Hematopoietic multipotent progenitor cell (in vitro differentiated cells): ENCODE results near the gene PRKCSH. TPM values are rescaled to one million over a fixed set of nuclear protein-coding genes. Genes with fewer than 3 reads are reported as not detected.

ENCODE experiments used
- DNase-seq, 3 donors: peaks; one replicate each; pipeline ENCODE4 v3.0.0-alpha.2; 2011 to 2015; ENCODE audit warnings: low read depth in 2 of 3, low spot score in 2 of 3
- small RNA-seq: library from RNA; depleted of rRNA; stranded (forward); fragments of <200 nt; gene quantifications from one replicate; pipeline ENCODE3, GENCODE V24; 2012
- total RNA-seq: library from RNA; depleted of rRNA; stranded (reverse); fragments of >200 nt; gene quantifications from one replicate; pipeline ENCODE4 v1.2.3, GENCODE V29; 2012

Gene PRKCSH
- total RNA-seq, 1 donor = 221 TPM

DNA sequence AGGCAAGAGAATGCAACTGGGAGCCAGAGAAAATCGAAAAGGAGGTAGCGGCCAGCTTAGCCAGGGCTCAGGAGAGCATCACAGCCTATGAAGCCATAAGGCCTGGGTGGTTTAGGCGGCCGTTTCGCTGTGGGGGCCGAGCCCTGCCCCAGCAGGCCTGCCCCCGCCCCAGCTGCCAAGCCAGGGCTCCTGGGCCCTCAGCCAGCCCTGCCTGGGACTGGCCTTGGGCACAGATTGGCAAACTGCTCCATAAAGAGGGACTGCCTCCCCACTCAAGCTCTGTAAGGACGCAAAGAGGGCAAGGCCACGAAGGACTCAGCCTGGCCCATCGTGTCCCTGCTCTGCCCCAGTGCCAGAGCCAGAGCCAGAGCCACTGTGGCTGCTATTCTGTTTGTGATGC, 60.0 kb downstream of the PRKCSH start:
- DNase-seq = no peak

DNA sequence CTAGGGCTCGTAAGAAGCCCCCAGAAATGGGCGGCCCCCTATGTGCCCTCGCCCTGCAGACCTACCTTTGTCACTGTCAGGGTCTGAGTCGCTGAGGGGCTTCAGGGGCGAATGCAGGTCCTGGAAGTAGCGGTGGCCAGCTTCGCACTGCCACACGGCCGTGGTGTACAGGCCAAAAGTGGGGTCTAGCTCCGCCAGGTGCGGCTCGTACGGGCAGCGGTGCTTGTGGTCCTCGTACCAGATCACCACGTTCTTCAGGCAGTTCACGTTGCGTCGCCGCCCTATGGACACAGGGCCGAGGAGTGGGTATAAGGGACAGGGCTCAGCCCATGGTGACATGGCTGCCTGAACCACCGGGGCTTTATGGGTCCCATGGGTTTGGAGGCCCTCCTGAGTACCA, 60.5 kb downstream of the PRKCSH start:
- DNase-seq = no peak

DNA sequence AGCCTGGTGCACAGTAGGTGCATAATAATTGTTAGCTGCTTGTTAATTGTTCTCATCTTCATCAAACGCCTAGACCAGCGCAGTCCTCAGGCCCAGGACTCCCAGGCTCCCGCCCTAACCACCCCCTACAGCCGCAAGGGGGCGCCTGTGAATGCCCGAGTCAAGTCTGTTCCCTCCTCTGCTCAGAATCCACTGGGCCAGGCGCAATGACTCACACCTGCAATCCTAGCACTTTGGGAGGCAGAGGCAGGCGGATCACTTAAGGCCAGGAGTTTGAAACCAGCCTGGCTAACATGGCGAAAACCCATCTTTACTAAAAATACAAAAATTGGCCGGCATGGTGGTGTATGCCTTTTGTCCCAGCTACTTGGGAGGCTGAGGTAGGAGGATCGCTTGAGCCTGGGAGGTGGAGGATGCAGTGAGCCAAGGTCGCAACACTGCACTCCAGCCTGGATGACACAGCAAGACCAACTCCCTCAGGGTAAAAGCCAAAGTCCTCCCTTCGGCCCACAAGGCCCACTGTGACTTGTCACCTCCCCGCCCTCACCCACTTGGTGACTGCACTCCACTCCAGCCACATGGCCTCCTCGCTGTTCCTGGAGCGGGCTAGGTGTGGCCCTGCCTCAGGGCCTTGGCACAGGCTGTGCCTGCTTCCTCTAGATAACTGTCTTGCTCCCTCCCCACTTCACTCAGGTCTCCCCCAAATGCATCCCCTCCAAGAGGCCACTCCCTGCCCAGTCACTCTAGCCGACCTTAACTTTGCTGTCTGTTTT, 61.1 kb downstream of the PRKCSH start:
- DNase-seq = peak in 2 of 3 donors; percentile 68 to 73

DNA sequence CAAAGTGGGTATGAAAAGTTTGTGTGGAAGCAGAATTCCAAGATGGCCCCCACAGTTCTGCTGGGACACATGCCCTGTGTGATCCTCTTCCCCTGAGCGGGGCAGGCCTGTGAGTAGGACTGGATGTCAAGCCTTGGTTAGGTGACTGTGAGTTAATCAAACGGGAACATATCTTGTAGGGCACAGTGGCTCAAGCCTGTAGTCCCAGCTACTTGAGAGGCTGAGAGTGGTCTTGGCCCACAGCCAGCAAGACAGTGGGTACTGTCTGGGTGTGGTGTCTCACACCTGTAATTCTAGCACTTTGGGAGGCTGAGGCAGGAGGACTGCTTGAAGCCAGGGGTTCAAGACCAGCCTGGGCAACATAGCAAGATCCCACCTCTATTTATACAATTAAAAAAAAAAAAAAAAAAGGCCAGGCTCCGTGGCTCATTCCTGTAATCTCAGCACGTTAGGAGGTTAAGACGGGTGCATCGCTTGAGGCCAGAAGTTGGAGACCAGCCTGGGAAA, 63.8 kb downstream of the PRKCSH start:
- DNase-seq = no peak

DNA sequence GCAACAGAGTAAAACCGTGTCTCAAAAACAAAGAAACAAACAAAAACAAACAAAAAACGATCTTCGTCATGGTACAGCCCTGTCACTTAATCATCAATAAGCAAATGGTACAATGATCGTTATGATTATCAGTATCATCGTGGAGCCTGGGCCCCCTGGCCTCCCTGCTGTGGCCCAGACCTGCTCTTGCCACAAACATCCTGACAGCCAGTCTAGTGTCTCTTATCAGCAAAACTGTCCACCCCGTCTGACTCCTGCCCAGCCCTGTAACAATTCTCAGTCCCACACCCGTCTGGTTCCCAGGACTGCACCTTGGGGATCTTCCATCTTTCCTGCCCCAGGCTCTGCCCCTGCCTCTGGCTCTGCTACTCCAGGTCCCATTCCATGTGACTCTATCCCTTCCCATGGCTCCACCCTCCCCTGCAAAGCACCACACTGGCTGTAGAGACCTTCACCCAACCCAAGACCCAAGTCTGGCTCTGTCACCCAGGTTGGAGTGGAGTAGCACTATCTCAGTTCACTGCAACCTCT, 64.5 kb downstream of the PRKCSH start:
- DNase-seq = no peak

Small RNA genes lying within 50 kb of the gene (small RNA-seq; reads per million reads assigned to genes)
- gene MIR7974 = not detected
- not detected for gene RF00019

Other genes starting within 250 kb of the PRKCSH start
- gene KANK2, start 238.1 kb upstream of the PRKCSH start, total RNA-seq = 74.1 TPM
- gene ANGPTL8, start 196.0 kb upstream of the PRKCSH start, total RNA-seq = not detected
- 3.5 TPM for gene DOCK6, start 173.1 kb upstream of the PRKCSH start, total RNA-seq
- under 0.01 TPM for gene TSPAN16, start 139.5 kb upstream of the PRKCSH start, total RNA-seq
- gene RAB3D, start 96.0 kb upstream of the PRKCSH start, total RNA-seq = 114 TPM
- 187 TPM for gene TMEM205, start 89.4 kb upstream of the PRKCSH start, total RNA-seq
- gene CCDC159, start 89.1 kb upstream of the PRKCSH start, total RNA-seq = 14.8 TPM
- 8.1 TPM for gene PLPPR2, start 80.2 kb upstream of the PRKCSH start, total RNA-seq
- gene SWSAP1, start 61.0 kb upstream of the PRKCSH start, total RNA-seq = 4.6 TPM
- 21.8 TPM for gene EPOR, start 51.3 kb upstream of the PRKCSH start, total RNA-seq
- not detected for gene RGL3, start 16.3 kb upstream of the PRKCSH start, total RNA-seq
- under 0.01 TPM for gene ODAD3, start 514 bp upstream of the PRKCSH start, total RNA-seq
- 0.27 TPM for gene ELAVL3, start 45.4 kb downstream of the PRKCSH start, total RNA-seq
- 12.4 TPM for gene ZNF653, start 70.2 kb downstream of the PRKCSH start, total RNA-seq
- gene ECSIT, start 93.5 kb downstream of the PRKCSH start, total RNA-seq = 99.4 TPM
- under 0.01 TPM for gene CNN1, start 103.2 kb downstream of the PRKCSH start, total RNA-seq
- gene ELOF1, start 123.6 kb downstream of the PRKCSH start, total RNA-seq = 56.3 TPM
- 18.0 TPM for gene ACP5, start 142.0 kb downstream of the PRKCSH start, total RNA-seq
- gene ZNF627, start 161.8 kb downstream of the PRKCSH start, total RNA-seq = 13.5 TPM